Endothelial cell of umbilical vein (primary cell): ENCODE measurements around the gene FAM222A. TPM values are rescaled to one million over a fixed set of nuclear protein-coding genes. Genes with fewer than 3 reads are reported as not detected.

Experiments used
- BruUV-seq: library from RNA; stranded (reverse); fragments of 400-500 nt; replicated peaks from 2 replicates; lab custom pipeline; 2021; lab: Mats Ljungman, UMichigan
- CTCF ChIA-PET: fragments of 300-600, 350-600 bp; sonication (Branson Sonifier 250); formaldehyde crosslinking; loops from one replicate; lab custom pipeline; 2021; ENCODE audit warnings: antibody characterized with exemption, inconsistent platforms; lab: Charles Lee
- POLR2A ChIA-PET: fragments of 300-600, 350-600 bp; sonication (Branson Sonifier 250); formaldehyde crosslinking; loops from one replicate; lab custom pipeline; 2021; ENCODE audit warnings: antibody characterized with exemption, inconsistent platforms; lab: Charles Lee
- DNase-seq: peaks from one replicate; pipeline ENCODE4 v3.0.0-alpha.2; 2011; ENCODE audit warnings: low read depth, low spot score
- FAIRE-seq: peaks from 2 replicates; lab custom pipeline; 2011; peaks lifted over from hg19 to GRCh38; lab: Jason Lieb, UNC
- H2AFZ ChIP-seq: 2 replicates; pipeline ENCODE4 v1.6.0; 2012; ENCODE audit warnings: low read depth, low read length, control low read depth, inconsistent platforms
- H3K27ac ChIP-seq: 2 replicates; pipeline ENCODE4 v1.5.1; 2011; ENCODE audit warnings: low read depth, mild to moderate bottlenecking, control low read depth, low read length, moderate library complexity; ENCODE audit not compliant: insufficient read depth
- H3K27me3 ChIP-seq, 2 experiments: 2 replicates each; pipeline versions ENCODE4 v1.6.0 to v1.6.1; 2011; ENCODE audit warnings: low read length in 2 of 2, mixed read lengths in 1 of 2; ENCODE audit not compliant: control insufficient read depth in 2 of 2, insufficient read depth in 2 of 2
- H3K36me3 ChIP-seq, 2 experiments: 2 replicates in 1 of 2; 3 replicates in 1 of 2; pipeline ENCODE4 v1.5.1; 2011; ENCODE audit warnings: low read length in 2 of 2, mild to moderate bottlenecking in 1 of 2, moderate library complexity in 1 of 2; ENCODE audit not compliant: control insufficient read depth in 2 of 2, insufficient read depth in 2 of 2; ENCODE audit errors: extremely low read depth in 1 of 2
- H3K4me1 ChIP-seq: 3 replicates; pipeline ENCODE4 v1.5.1; 2011; ENCODE audit warnings: mild to moderate bottlenecking, low read length; ENCODE audit not compliant: control insufficient read depth, insufficient read depth; ENCODE audit errors: extremely low read depth
- H3K4me2 ChIP-seq: 2 replicates; pipeline ENCODE4 v1.6.1; 2011; ENCODE audit warnings: low read length, control low read depth, mixed read lengths; ENCODE audit not compliant: insufficient read depth
- H3K4me3 ChIP-seq, 3 experiments: fragments of 200-600 bp in 1 of 3; sonication (generic), shearing (Covaris generic) in 1 of 3; replicated peaks in 1 of 3; 2 replicates each; pipeline ENCODE4 v1.5.1; 2011 to 2016; ENCODE audit warnings: control low read depth in 3 of 3, low read length in 3 of 3, mild to moderate bottlenecking in 2 of 3, inconsistent platforms in 1 of 3, low read depth in 1 of 3, moderate library complexity in 1 of 3; ENCODE audit not compliant: insufficient read depth in 1 of 3
- H3K79me2 ChIP-seq: 2 replicates; pipeline ENCODE4 v1.6.0; 2012; ENCODE audit warnings: low read length, inconsistent platforms; ENCODE audit not compliant: control insufficient read depth, insufficient read depth
- H3K9ac ChIP-seq: replicated peaks from 2 replicates; pipeline ENCODE3; 2011; ENCODE audit warnings: low read length, control low read depth; ENCODE audit not compliant: insufficient read depth; ENCODE audit errors: extremely low read depth
- H3K9me1 ChIP-seq: replicated peaks from 3 replicates; pipeline ENCODE4 v1.6.0; 2011; ENCODE audit warnings: mild to moderate bottlenecking, low read length; ENCODE audit not compliant: control insufficient read depth, insufficient read depth; ENCODE audit errors: extremely low read depth
- H3K9me3 ChIP-seq: replicated peaks from 2 replicates; pipeline ENCODE4 v1.5.1; 2012; ENCODE audit warnings: low read length, inconsistent platforms; ENCODE audit not compliant: control insufficient read depth, insufficient read depth
- H4K20me1 ChIP-seq: replicated peaks from 2 replicates; pipeline ENCODE3; 2011; ENCODE audit warnings: mild to moderate bottlenecking, low read length; ENCODE audit not compliant: control insufficient read depth, insufficient read depth; ENCODE audit errors: extremely low read depth
- EZH2 ChIP-seq: IDR thresholded peaks from 2 replicates; pipeline ENCODE4 v1.6.1; 2012; ENCODE audit warnings: borderline replicate concordance, low read depth, mild to moderate bottlenecking, moderate library complexity, low read length, inconsistent platforms; ENCODE audit not compliant: severe bottlenecking
- FOS ChIP-seq: IDR thresholded peaks from 2 replicates; pipeline ENCODE4 v1.6.1; 2011; ENCODE audit warnings: mild to moderate bottlenecking, low read length, moderate library complexity, borderline replicate concordance; ENCODE audit not compliant: insufficient read depth
- GATA2 ChIP-seq: IDR thresholded peaks from 2 replicates; pipeline ENCODE4 v1.7.0; 2011; ENCODE audit warnings: low read depth, mild to moderate bottlenecking, moderate library complexity, mixed read lengths, low read length; ENCODE audit not compliant: insufficient read length, insufficient read depth
- MYC ChIP-seq: IDR thresholded peaks from one replicate; pipeline ENCODE4 v1.6.1; 2011; ENCODE audit warnings: mild to moderate bottlenecking, low read depth, low read length
- POLR2AphosphoS5 ChIP-seq: IDR thresholded peaks from 2 replicates; pipeline ENCODE4 v1.6.1; 2012; ENCODE audit warnings: low read depth, mild to moderate bottlenecking, control low read depth, low read length, moderate library complexity; ENCODE audit not compliant: insufficient read depth
- dilution Hi-C: fragments of 300-500 bp; cut with MboI; formaldehyde crosslinking; loops from one replicate; pipeline ENCODE4 v1.15.0; 2019; ENCODE audit warnings: low sequenced_read_pairs; ENCODE audit not compliant: extremely low pct_ligation_motif_present
- intact Hi-C: fragments of 100-400 bp; cut with micrococcal nuclease; formaldehyde crosslinking; loops from one replicate; pipeline ENCODE4 v1.10.0; 2022
- polyA plus RNA-seq, 4 experiments: library from polyadenylated mRNA; depleted of rRNA in 3 of 4; stranded (reverse) in 3 of 4; unstranded in 1 of 4; fragments of >200 nt; gene quantifications; 2 replicates each; pipeline versions ENCODE4 v1.2.1 to v1.2.3, GENCODE V29; 2011 to 2012; ENCODE audit warnings: missing spikeins in 1 of 4
- total RNA-seq: library from RNA; stranded (reverse); gene quantifications from 2 replicates; pipeline ENCODE4 v1.2.3, GENCODE V29; 2021

The FAM222A gene
- total and polyA plus RNA-seq, 2 donors (not counting 3 experiments of a cell fraction or from before 2014, with no cell fraction given): 0.62 to 1.7 TPM

- ChIA-PET POLR2A (no interaction called here), CTCF (interaction anchor here (1.1 to 7.3 kb wide), 5 partner anchors 8 to 343 kb away, joined by 3 to 252 read pairs (median 6); no protein-coding TSS in a partner anchor)
- Histone ChIP-seq H3K27ac (no peak overlapping the region), H2AFZ (no peak overlapping the region), H4K20me1 (no peaks in the 10 kb centered on the region), H3K79me2 (no peaks in the 10 kb centered on the region), H3K4me1 (no peaks in the 10 kb centered on the region), H3K36me3 (no peaks in the 10 kb centered on the region), H3K9ac (no peak overlapping the region), H3K9me3 (no peaks in the 10 kb centered on the region), H3K9me1 (no peaks in the 10 kb centered on the region), H3K4me3 (no peak overlapping the region), H3K4me2 (no peak overlapping the region), H3K27me3 (no peaks in the 10 kb centered on the region)
- intact Hi-C loops: no loop called here
- FAIRE-seq (no peak), DNase-seq (no peak)
- BruUV-seq: no TSS peak
- dilution Hi-C loops: no loop called here
- TF ChIP-seq POLR2AphosphoS5: no peak
- no peak for TF ChIP-seq FOS
- no peak for TF ChIP-seq MYC
- TF ChIP-seq GATA2: no peak
- no peak for TF ChIP-seq EZH2
Observed at GRCh38 chr12:109770861-109771670, 57.4 kb downstream of the FAM222A start.
